Epithelial cell of proximal tubule (primary cell): ENCODE data around the gene RGS3. TPM values are rescaled to one million over a fixed set of nuclear protein-coding genes. Genes with fewer than 3 reads are reported as not detected.

Experiments used
- DNase-seq: peaks from one replicate; pipeline ENCODE4 v3.0.0-alpha.2; 2011; ENCODE audit warnings: low read depth
- H3K4me3 ChIP-seq: 2 replicates; pipeline ENCODE4 v1.5.1; 2011; ENCODE audit warnings: low read depth, mild to moderate bottlenecking, low read length
- total RNA-seq: library from RNA; depleted of rRNA; stranded (reverse); fragments of >200 nt; gene quantifications from 2 replicates; pipeline ENCODE4 v1.2.3, GENCODE V29; 2015
- TF ChIP-seq, protein P1 (sequence below): conservative IDR thresholded peaks from 2 replicates; pipeline ENCODE4 v1.5.1; 2012; ENCODE audit warnings: low read depth, mild to moderate bottlenecking, low read length

Gene RGS3
- total RNA-seq, 1 donor from 2014 or later, result 79.2 TPM

GRCh38 chr9:113567361-113568080, 104.0 kb downstream of the RGS3 start:
- no peak for DNase-seq
- TF ChIP-seq, protein P1, sequence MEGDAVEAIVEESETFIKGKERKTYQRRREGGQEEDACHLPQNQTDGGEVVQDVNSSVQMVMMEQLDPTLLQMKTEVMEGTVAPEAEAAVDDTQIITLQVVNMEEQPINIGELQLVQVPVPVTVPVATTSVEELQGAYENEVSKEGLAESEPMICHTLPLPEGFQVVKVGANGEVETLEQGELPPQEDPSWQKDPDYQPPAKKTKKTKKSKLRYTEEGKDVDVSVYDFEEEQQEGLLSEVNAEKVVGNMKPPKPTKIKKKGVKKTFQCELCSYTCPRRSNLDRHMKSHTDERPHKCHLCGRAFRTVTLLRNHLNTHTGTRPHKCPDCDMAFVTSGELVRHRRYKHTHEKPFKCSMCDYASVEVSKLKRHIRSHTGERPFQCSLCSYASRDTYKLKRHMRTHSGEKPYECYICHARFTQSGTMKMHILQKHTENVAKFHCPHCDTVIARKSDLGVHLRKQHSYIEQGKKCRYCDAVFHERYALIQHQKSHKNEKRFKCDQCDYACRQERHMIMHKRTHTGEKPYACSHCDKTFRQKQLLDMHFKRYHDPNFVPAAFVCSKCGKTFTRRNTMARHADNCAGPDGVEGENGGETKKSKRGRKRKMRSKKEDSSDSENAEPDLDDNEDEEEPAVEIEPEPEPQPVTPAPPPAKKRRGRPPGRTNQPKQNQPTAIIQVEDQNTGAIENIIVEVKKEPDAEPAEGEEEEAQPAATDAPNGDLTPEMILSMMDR, result no peak
- H3K4me3 ChIP-seq, result no peak overlapping the region

DNA sequence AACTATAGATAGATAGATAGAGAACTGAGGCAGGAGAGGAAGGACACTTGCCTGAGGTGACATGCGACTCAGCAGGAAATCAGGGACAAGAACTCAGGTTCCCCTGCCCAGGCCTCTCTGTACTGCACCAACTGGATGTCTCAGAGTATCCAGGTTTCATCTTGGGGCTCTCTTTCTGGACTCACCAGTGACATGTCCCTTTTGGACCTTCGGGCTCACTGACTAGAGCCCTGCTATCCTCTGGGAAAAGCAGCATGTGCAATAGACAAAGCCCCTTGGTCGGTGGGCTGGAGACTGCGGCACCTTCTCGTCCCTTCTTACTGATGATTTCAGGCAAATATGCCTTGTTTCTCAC, 104.5 kb downstream of the RGS3 start:
- TF ChIP-seq, protein P1, result no peak

DNA sequence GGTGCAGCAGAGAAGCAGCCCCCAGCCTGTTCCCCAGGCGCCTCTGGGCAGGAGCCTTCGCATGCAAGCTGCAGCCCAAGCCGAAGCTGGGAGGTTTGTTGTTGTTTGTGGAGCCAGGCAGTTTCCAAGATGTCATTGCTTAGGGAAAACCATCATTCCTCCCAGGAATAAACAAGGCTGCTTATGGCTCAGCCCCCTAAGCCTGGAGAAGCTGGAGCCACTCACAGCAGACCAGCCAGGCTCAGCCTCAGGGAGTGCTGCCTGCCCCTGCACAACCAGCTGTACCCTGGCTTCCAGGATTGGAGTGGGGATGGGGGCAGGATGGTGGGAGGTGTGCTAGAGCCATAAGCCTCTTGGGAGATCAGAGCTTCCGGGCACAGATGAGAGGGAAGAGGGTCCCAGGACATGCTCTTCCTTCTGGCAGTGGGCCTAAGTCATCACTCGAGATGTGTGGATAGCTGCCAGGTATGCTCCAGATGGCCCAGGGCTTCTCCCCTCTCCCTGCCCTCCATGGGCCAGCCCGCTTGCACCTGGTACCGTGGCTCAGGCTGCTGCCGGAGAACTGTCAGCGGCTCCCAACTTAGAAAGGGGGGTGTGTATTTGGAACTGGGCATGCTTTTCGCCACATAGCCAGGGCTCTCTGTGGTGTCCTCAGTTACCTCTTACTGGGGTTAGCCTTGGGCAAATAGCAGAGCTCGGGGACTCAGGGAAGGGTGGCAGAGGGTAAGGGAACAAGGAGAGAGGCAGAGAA, 105.2 kb downstream of the RGS3 start:
- TF ChIP-seq, protein P1, result no peak
- H3K4me3 ChIP-seq, result no peak overlapping the region
- no peak for DNase-seq

More for the DNA sequence above, 104.5 kb downstream of the RGS3 start:
- DNase-seq, result no peak
- no peak overlapping the region for H3K4me3 ChIP-seq

DNA sequence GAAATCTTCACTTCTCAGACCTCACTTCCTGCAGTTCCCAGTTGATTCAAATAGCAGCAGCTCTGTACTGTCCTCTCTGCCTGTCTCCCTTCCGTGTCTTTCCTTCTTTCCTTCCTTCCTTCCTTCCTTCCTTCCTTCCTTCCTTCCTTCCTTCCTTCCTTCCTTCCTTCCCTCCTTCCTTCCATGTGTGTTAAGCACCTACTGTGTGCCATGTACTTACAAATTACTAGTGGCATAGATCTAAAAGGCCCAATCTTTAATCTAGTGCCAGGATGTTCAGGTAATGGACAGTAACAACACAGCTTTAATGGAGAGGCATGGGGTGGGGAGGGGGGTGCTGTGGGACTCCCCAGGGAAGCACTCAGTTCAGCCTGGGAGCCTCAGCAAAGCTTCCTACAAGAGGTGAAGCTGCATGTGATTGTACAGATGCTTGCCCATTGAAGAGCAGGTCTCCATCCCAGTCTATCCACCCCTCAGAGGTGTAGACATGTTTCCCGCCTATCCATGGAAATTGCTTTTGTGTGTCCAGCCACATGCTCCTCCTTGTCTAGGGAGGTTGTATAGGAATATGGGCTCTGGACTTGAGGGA, 106.0 kb downstream of the RGS3 start:
- TF ChIP-seq, protein P1, result no peak
- no peak overlapping the region for H3K4me3 ChIP-seq
- DNase-seq, result no peak

DNA sequence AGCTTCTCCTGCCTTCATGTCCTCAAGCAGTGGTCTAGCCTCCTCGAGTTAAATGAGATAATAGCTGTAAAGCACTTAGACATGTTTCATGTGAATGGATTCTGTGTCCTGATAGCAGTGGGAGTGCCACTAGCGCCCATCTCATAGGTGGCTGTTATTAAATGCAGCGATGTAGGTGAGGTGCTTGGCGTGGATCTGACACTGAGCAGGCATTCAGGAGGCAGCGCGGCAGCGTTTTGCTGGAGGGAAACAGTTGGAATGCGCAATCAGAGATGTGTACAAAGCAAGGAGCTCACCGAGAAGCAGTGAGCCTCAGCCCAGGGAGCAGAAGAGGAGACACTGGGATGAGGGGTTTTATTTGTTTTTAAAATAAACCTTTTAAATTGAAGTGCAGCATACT, 106.6 kb downstream of the RGS3 start:
- TF ChIP-seq, protein P1, result no peak
- H3K4me3 ChIP-seq, result no peak overlapping the region
- no peak for DNase-seq

GRCh38 chr9:113570749-113571711, 107.5 kb downstream of the RGS3 start:
- no peak for DNase-seq
- no peak overlapping the region for H3K4me3 ChIP-seq
- TF ChIP-seq, protein P1, result no peak
